Middle frontal gyrus (tissue), 1 donor: Measurements from ENCODE around the gene STX12.
A peak's percentile ranks its signal among the peaks of the same experiment; 100 is the strongest.
"Not testable (repeated sequence)": the region's sequence is repeated elsewhere in the genome, so short reads cannot be mapped to it uniquely, and the experiment has no call there.

ENCODE experiments used
- DNase-seq: peaks from one replicate; pipeline ENCODE4 v3.0.0-alpha.2; 2015; ENCODE audit warnings: low spot score; ENCODE audit errors: extremely low spot score

The STX12 gene

DNA sequence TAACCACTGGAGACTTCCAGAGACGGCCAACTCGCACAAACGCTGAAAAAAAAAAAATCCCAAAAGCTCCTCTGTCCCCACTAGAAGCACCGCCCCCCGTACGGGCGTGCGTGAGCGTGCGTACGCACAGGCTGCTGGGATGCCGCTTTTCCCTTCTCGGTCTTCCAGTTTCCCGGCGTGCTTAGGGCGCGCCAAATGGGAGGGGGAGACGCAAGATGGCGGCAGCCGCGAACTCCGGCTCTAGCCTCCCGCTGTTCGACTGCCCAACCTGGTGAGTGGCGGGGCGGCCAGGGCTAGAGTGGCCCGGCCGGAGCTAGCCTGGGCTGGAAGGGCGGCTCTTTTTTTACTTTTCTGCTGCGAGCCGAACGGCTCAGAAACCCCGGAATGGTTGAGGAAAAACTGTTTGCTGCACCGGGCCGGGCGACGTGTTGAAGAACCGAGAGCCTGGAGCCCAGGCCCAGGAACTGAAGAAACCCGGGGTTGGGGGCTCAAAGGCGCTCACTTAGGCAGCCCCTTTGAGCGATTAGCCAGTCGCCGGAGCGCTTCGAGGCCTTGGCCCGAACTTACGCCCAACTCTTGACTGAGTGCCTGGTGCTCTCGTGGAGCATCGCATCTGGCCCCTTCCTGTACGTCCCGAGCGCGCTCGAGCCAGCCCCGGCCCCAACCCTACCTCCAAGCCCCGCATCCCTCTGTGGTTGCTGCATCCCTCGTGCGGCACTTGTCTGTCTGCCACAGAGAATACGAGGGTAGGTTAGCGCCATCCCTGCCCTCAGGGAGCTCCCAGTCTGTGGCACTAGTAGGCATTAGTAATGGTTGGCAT is 57.8 kb downstream of the STX12 start, which contains the start of gene PPP1R8:
Gene PPP1R8, plus strand, starts transcription at position 162 of the 820 bp plus-strand sequence. Its CDS starts 54 bp downstream, at position 216.
- peak; percentile 97 for DNase-seq

GRCh38 chr1:27831568-27832410 is 58.8 kb downstream of the STX12 start:
- no peak for DNase-seq

DNA sequence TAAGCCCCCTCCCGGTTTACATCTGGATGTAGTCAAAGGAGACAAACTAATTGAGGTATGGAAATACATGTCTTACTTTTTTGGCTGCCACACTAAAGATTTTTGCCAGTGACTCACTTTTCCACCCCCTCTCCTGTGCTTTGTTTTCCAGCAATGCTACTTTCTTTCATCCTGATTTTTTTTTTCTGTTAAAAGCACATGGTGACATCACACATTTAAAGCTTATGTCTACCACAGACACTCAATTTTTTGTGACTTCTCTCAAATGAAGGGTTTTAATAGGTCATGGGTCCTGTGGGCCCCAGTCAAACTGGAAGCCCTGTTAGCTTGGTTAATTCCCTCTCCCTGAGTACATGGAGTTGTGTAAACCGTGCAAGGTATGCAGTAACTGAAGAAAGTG is 59.7 kb downstream of the STX12 start:
- DNase-seq, result no peak

DNA sequence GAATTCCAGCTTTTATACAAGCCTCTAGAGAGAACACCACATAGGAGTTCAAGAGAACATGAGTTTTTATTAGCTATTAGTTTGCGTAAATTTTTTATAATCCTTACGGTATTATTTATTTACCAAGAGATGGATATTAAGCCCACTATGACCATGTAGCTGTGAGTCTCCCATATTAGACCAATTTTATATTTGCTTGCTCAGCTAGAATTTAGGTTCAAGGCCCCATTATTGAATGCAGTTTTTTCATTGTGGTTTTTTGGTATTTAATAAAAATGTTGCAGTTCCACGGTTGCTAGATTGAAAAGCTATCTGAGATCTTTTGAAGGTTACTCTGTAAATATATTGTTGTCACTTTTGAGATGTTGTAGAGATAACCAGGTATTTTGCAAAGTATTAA is 60.5 kb downstream of the STX12 start:
- no peak for DNase-seq

DNA sequence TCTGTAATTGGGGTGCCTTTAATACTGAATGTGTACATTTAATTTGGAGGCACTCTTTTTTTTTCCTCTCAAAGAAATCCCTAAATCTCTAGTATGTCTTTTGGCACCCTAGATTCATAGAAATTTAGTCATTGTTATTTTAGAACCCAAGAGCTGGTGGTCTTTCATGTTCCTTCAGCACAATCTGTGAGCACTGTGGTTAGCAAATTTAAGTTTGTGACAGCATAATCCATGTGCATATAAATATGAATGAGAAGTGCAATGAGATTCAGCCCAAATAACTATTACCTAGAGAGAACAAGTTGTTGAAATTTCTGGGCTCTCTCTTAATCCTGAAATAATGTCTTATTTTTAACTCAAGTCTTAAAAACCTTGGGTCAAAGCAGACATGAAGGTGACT is 62.0 kb downstream of the STX12 start:
- no peak for DNase-seq

DNA sequence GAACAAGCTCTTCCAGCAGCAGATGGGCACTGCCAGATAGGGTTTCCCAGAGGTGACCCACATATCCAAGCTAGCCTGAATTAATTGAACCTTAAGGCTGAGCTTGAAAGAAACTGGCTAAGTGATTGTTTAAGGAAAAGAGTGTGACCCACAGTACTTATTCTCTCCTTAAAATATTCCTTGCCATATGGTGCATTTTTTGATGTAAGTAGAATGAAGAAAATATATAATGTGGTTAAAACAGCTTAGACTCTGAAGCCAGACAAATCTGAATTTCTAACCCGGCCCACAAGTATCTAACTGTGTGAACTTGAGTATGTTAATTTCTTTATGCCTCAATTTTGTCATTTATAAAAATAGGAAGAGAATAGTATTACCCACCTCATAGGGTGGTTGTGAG is 62.5 kb downstream of the STX12 start:
- no peak for DNase-seq

- DNase-seq, result no peak
Measured at GRCh38 chr1:27849951-27850350, 76.9 kb downstream of the STX12 start.

GRCh38 chr1:27855085-27855484 is 82.1 kb downstream of the STX12 start:
- no peak for DNase-seq

GRCh38 chr1:27856561-27857343 is 83.7 kb downstream of the STX12 start:
- DNase-seq, result no peak

- DNase-seq, result not testable (repeated sequence)
Measured at GRCh38 chr1:27857552-27857951, 84.5 kb downstream of the STX12 start.

GRCh38 chr1:27858072-27858948 is 85.3 kb downstream of the STX12 start:
- DNase-seq, result peak; percentile 67

- no peak for DNase-seq
Measured at GRCh38 chr1:27858949-27859576, 86.0 kb downstream of the STX12 start.

- DNase-seq, result no peak
Measured at GRCh38 chr1:27861436-27861835, 88.4 kb downstream of the STX12 start.

GRCh38 chr1:27862004-27862403 is 89.0 kb downstream of the STX12 start:
- DNase-seq, result no peak

DNA sequence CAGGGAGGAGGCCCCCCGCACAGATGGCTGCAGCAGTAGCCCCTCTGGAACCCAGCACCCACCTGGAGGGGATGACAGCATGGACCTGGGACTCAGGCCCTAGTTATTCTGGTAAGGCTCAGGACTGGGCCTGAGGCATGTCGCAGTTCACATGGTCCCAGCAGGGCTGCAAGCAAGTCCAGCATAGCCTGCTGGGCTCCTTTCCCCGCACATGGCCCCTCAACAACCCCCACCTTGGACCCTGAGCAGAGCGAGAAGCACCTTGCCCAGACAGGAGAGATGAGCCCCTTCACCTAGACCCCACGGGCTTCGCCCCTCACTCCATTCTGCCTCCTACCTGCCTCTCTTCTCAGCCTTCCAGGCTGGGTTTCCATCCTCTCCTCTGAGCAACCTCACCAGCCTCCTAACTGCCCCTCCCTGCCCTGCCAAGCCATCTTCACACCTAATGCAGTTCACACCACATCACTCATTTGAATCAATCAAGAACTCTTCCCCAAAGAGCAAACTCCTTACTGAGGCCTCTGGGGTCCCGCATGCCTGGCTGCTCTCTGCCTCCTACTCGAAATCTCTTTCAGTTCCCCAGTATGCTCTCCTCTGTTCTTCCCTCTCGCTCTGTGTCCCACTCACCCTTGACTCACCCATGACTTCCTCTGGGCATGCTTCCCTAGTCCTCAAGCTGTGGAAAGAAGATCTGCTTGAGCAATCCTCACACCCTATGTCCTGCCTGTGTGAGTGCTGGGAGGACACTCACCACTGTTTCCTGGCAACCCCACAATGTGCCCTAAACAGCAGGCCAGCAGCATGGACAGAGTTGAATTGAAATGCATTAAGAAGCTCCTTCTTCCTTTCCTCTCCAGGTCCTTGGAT is 89.9 kb downstream of the STX12 start:
- DNase-seq, result no peak

- DNase-seq, result no peak
Measured at GRCh38 chr1:27863538-27863915, 90.5 kb downstream of the STX12 start.

DNA sequence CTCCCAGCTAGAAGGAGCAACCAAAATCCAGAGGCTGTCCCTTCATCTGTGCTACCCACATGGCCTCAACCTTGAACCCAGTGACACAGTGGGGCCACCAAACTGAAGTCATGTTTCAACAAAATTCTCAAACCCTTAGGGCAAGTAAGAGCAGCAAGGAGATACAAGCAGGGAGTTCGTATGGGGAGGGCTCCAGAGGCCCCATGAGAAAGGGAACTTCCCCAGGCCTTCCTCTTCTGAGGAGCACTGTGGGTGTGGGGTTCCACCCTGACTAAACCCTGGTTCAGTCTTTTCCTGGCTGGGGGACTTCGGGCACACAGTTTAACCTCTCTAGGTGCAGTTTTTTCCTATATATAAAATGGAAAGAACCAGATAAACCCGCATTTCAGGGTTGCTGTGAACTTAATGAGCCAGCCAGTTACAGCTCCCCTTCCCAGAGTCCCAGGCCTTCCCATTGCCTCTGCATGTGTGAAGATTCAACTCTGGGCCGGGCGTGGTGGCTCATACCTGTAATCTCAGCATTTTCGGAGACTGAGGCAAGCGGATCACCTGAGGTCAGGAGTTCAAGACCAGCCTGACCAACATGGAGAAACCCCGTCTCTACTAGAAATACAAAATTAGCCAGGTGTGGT is 91.4 kb downstream of the STX12 start:
- no peak for DNase-seq

DNA sequence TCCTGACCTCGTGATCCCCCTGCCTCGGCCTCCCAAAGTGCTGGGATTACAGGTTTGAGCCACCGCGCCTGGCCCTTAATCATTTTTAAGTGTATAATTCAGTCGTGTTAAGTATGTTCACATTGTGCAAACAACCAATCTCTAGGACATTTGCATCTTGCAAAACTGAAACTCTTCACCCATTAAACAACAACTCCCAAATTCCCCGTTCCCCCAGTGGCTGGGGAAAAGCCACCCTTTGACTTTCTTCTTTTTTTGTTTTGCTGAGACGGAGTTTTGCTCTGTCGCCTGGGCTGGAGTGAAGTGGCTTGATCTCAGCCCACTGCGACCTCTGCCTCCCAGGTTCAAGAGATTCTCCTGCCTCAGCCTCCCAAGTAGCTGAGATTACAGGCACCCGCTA is 92.8 kb downstream of the STX12 start:
- no peak for DNase-seq

DNA sequence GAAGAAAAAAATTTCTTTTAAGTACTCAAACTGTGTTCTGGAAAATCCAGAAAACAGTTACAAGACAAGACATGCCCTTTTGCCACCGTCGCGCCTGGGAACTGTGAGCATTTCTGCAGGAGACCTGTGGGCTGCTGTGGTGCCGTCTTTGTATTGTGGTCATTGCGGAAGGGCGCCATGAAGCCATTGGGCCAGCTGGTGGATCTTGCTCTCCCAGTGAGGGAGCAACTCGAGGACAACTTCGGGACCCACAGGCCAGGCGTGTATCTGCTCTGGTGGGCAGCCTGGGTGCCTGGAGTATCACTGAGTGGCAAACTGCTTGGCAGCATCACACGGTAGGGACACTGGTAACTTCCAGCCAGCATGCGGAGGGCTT is 95.5 kb downstream of the STX12 start:
- no peak for DNase-seq
